ENCODE data around the gene GFOD1.

Gene GFOD1

GRCh38 chr6:13355043-13355945 lies 132.1 kb downstream of the GFOD1 start:
- Histone ChIP-seq H3K9ac (no peak overlapping the region), H3K9me3 (replicated peaks in 1 of 11) (no peaks in the 10 kb centered on the region), H3K27ac (no peak overlapping the region), H4K20me1 (no peaks in the 10 kb centered on the region), H3K36me3 (no peaks in the 10 kb centered on the region; a peak in 1 of 22 replicates), H3K4me2 (peak overlapping the region; percentile 52 to 82 (median 67)), H3K4me1 (peaks cover 31 to 57% (median 41%) of the 10 kb centered on the region in 10 experiments), H3K4me3 (no peak overlapping the region; a peak in 1 of 20 replicates), H3K27me3 (no peaks in the 10 kb centered on the region)
- no peak for TF ChIP-seq Cebpa-rat (IDR thresholded peaks at IDR 0.05)

- Histone ChIP-seq H3K4me1 (peaks cover 31 to 50% (median 38%) of the 10 kb centered on the region in 10 experiments), H4K20me1 (no peaks in the 10 kb centered on the region), H3K27me3 (no peaks in the 10 kb centered on the region), H3K27ac (no peak overlapping the region), H3K36me3 (no peaks in the 10 kb centered on the region; a peak in 1 of 22 replicates), H3K4me3 (no peak overlapping the region), H3K9me3 (replicated peaks in 1 of 11) (no peaks in the 10 kb centered on the region), H3K9ac (no peak overlapping the region), H3K4me2 (peak overlapping the region in 10 of 11 experiments; percentile 44 to 82 (median 68); a peak in 16 of 22 replicates)
- TF ChIP-seq Cebpa-rat (IDR thresholded peaks at IDR 0.05): no peak
Measured at GRCh38 chr6:13354331-13355042, 132.9 kb downstream of the GFOD1 start.

- no peaks in the 10 kb centered on the region for H3K27me3 ChIP-seq
- H3K4me3 ChIP-seq: no peak overlapping the region
- no peak overlapping the region for H3K4me2 ChIP-seq
- H3K9me3 ChIP-seq (replicated peaks in 1 of 11): no peaks in the 10 kb centered on the region; a peak in 1 of 22 replicates
- TF ChIP-seq Cebpa-rat (IDR thresholded peaks at IDR 0.05): no peak
- H4K20me1 ChIP-seq: no peaks in the 10 kb centered on the region
- no peak overlapping the region for H3K27ac ChIP-seq
- H3K4me1 ChIP-seq: peaks cover 29 to 37% (median 32%) of the 10 kb centered on the region in 10 experiments
- H3K9ac ChIP-seq: no peak overlapping the region
- H3K36me3 ChIP-seq: no peaks in the 10 kb centered on the region
Measured at GRCh38 chr6:13352165-13352564, 135.2 kb downstream of the GFOD1 start.

- H3K36me3 ChIP-seq: no peaks in the 10 kb centered on the region
- no peak for TF ChIP-seq Cebpa-rat (IDR thresholded peaks at IDR 0.05)
Measured at GRCh38 chr6:13351271-13351670, 136.1 kb downstream of the GFOD1 start.

GRCh38 chr6:13349811-13350506 lies 137.4 kb downstream of the GFOD1 start:
- no peak overlapping the region for H3K9ac ChIP-seq
- no peaks in the 10 kb centered on the region for H3K36me3 ChIP-seq
- H3K4me1 ChIP-seq: peaks cover 7 to 14% (median 10%) of the 10 kb centered on the region in 10 experiments
- H4K20me1 ChIP-seq: no peaks in the 10 kb centered on the region
- peak in 3 of 11 experiments; percentile 37 to 64 (median 59); a peak in 3 of 22 replicates for TF ChIP-seq Cebpa-rat (IDR thresholded peaks at IDR 0.05)
- H3K27me3 ChIP-seq: no peaks in the 10 kb centered on the region
- no peak overlapping the region for H3K4me3 ChIP-seq
- H3K27ac ChIP-seq: no peak overlapping the region
- no peak overlapping the region for H3K4me2 ChIP-seq
- H3K9me3 ChIP-seq (replicated peaks in 1 of 11): no peaks in the 10 kb centered on the region; a peak in 1 of 22 replicates

More at GRCh38 chr6:13351271-13351670, 136.1 kb downstream of the GFOD1 start:
- no peaks in the 10 kb centered on the region for H3K27me3 ChIP-seq
- no peaks in the 10 kb centered on the region for H4K20me1 ChIP-seq
- H3K27ac ChIP-seq: no peak overlapping the region
- no peak overlapping the region for H3K4me2 ChIP-seq
- H3K4me3 ChIP-seq: no peak overlapping the region
- peaks cover 20 to 28% (median 24%) of the 10 kb centered on the region in 10 experiments for H3K4me1 ChIP-seq
- H3K9me3 ChIP-seq (replicated peaks in 1 of 11): no peaks in the 10 kb centered on the region; a peak in 1 of 22 replicates
- H3K9ac ChIP-seq: no peak overlapping the region

- H3K9me3 ChIP-seq (replicated peaks in 1 of 11): peaks cover 0 to 5% (median 0%) of the 10 kb centered on the region in 11 experiments; a peak in 2 of 22 replicates
- no peak overlapping the region for H3K27ac ChIP-seq
- no peak for TF ChIP-seq Cebpa-rat (IDR thresholded peaks at IDR 0.05)
- H3K27me3 ChIP-seq: no peaks in the 10 kb centered on the region
- H3K9ac ChIP-seq: no peak overlapping the region
- H3K4me3 ChIP-seq: no peak overlapping the region
- H3K36me3 ChIP-seq: no peaks in the 10 kb centered on the region
- H4K20me1 ChIP-seq: no peaks in the 10 kb centered on the region
- peaks cover 0 to under 1% (median 0%) of the 10 kb centered on the region in 10 experiments; a peak in 1 of 20 replicates for H3K4me1 ChIP-seq
- H3K4me2 ChIP-seq: no peak overlapping the region
Measured at GRCh38 chr6:13348334-13349113, 138.9 kb downstream of the GFOD1 start.

- H3K27me3 ChIP-seq: no peaks in the 10 kb centered on the region
- no peaks in the 10 kb centered on the region for H3K4me1 ChIP-seq
- no peak overlapping the region for H3K4me3 ChIP-seq
- H3K36me3 ChIP-seq: no peaks in the 10 kb centered on the region
- H3K9me3 ChIP-seq (replicated peaks in 1 of 11): peaks cover 8 to 20% (median 16%) of the 10 kb centered on the region in 11 experiments; a peak in 19 of 22 replicates
- no peak overlapping the region for H3K27ac ChIP-seq
- no peak overlapping the region for H3K4me2 ChIP-seq
- no peak for TF ChIP-seq Cebpa-rat (IDR thresholded peaks at IDR 0.05)
- no peaks in the 10 kb centered on the region for H4K20me1 ChIP-seq
- no peak overlapping the region for H3K9ac ChIP-seq
Measured at GRCh38 chr6:13346245-13346644, 141.2 kb downstream of the GFOD1 start.

GRCh38 chr6:13342414-13343019 lies 144.9 kb downstream of the GFOD1 start:
- no peaks in the 10 kb centered on the region for H3K36me3 ChIP-seq
- H4K20me1 ChIP-seq: no peaks in the 10 kb centered on the region
- H3K4me3 ChIP-seq: no peak overlapping the region
- H3K4me1 ChIP-seq: peaks cover 10 to 27% (median 18%) of the 10 kb centered on the region in 10 experiments
- H3K9ac ChIP-seq: no peak overlapping the region
- peaks cover 9 to 23% (median 16%) of the 10 kb centered on the region in 11 experiments; a peak in 19 of 22 replicates for H3K9me3 ChIP-seq (replicated peaks in 1 of 11)
- no peaks in the 10 kb centered on the region for H3K27me3 ChIP-seq
- H3K4me2 ChIP-seq: no peak overlapping the region
- no peak for TF ChIP-seq Cebpa-rat (IDR thresholded peaks at IDR 0.05)
- no peak overlapping the region for H3K27ac ChIP-seq
